Epithelial cell of esophagus (primary cell): Measurements from ENCODE around the gene NAA11.

Source experiments
- DNase-seq: peaks from one replicate; pipeline ENCODE4 v3.0.0; 2010; ENCODE audit warnings: low read depth
- H3K4me3 ChIP-seq: 2 replicates; pipeline ENCODE4 v1.5.1; 2011; ENCODE audit warnings: mild to moderate bottlenecking, low read length, control low read depth
- TF ChIP-seq, protein P1 (sequence below): IDR thresholded peaks from 2 replicates; pipeline ENCODE4 v1.5.1; 2011; ENCODE audit warnings: low read depth, mild to moderate bottlenecking, low read length, control low read depth, inconsistent platforms; ENCODE audit not compliant: insufficient read depth; ENCODE audit errors: missing control alignments

NAA11 gene

DNA sequence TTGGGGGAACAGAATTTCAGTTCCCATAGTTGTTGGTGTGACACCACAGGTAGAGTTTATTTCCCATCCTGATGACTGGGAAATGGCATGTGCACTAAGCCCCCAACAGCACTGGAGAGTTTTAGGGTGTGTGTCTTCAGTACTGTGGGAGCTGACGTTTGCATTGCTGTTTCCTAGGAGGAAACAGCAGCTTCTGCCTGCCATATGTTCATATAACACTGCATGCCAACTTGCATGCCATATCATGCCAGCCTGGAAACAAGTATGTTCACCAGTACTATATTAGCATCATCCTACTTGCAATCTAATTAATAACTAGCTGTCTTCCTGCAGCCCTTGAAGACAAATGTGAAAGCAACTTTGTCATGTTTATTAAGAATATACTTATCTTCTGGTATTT, 58.2 kb downstream of the NAA11 start:
- TF ChIP-seq, protein P1, sequence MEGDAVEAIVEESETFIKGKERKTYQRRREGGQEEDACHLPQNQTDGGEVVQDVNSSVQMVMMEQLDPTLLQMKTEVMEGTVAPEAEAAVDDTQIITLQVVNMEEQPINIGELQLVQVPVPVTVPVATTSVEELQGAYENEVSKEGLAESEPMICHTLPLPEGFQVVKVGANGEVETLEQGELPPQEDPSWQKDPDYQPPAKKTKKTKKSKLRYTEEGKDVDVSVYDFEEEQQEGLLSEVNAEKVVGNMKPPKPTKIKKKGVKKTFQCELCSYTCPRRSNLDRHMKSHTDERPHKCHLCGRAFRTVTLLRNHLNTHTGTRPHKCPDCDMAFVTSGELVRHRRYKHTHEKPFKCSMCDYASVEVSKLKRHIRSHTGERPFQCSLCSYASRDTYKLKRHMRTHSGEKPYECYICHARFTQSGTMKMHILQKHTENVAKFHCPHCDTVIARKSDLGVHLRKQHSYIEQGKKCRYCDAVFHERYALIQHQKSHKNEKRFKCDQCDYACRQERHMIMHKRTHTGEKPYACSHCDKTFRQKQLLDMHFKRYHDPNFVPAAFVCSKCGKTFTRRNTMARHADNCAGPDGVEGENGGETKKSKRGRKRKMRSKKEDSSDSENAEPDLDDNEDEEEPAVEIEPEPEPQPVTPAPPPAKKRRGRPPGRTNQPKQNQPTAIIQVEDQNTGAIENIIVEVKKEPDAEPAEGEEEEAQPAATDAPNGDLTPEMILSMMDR: no peak
- DNase-seq: no peak
- no peak overlapping the region for H3K4me3 ChIP-seq
